ENCODE data around the gene MPI.

Gene MPI

GRCh38 chr15:74895830-74896229 is 6.0 kb downstream of the MPI start:
- Histone ChIP-seq H3K4me3 (replicated peaks; ENCODE audit: low read depth, low read length) (no peak overlapping the region), H3K36me3 (ENCODE audit: control insufficient read depth, insufficient read depth, low read length) (peaks cover 35% of the 10 kb centered on the region), H3K27me3 (replicated peaks; ENCODE audit: control insufficient read depth, insufficient read depth, low read length) (no peaks in the 10 kb centered on the region)
- TF ChIP-seq, protein P1, sequence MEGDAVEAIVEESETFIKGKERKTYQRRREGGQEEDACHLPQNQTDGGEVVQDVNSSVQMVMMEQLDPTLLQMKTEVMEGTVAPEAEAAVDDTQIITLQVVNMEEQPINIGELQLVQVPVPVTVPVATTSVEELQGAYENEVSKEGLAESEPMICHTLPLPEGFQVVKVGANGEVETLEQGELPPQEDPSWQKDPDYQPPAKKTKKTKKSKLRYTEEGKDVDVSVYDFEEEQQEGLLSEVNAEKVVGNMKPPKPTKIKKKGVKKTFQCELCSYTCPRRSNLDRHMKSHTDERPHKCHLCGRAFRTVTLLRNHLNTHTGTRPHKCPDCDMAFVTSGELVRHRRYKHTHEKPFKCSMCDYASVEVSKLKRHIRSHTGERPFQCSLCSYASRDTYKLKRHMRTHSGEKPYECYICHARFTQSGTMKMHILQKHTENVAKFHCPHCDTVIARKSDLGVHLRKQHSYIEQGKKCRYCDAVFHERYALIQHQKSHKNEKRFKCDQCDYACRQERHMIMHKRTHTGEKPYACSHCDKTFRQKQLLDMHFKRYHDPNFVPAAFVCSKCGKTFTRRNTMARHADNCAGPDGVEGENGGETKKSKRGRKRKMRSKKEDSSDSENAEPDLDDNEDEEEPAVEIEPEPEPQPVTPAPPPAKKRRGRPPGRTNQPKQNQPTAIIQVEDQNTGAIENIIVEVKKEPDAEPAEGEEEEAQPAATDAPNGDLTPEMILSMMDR (IDR thresholded peaks at IDR 0.05; ENCODE audit: insufficient read depth, low read length, poor library complexity, severe bottlenecking), result no peak
- no peak for DNase-seq (ENCODE audit: extremely low read depth, insufficient read length)

GRCh38 chr15:74896316-74896715 is 6.5 kb downstream of the MPI start:
- peaks cover 35% of the 10 kb centered on the region for H3K36me3 ChIP-seq (ENCODE audit: control insufficient read depth, insufficient read depth, low read length)
- DNase-seq (ENCODE audit: extremely low read depth, insufficient read length), result no peak
- H3K27me3 ChIP-seq (replicated peaks; ENCODE audit: control insufficient read depth, insufficient read depth, low read length), result no peaks in the 10 kb centered on the region
- H3K4me3 ChIP-seq (replicated peaks; ENCODE audit: low read depth, low read length), result no peak overlapping the region
- TF ChIP-seq, protein P1 (IDR thresholded peaks at IDR 0.05; ENCODE audit: insufficient read depth, low read length, poor library complexity, severe bottlenecking), result no peak

DNA sequence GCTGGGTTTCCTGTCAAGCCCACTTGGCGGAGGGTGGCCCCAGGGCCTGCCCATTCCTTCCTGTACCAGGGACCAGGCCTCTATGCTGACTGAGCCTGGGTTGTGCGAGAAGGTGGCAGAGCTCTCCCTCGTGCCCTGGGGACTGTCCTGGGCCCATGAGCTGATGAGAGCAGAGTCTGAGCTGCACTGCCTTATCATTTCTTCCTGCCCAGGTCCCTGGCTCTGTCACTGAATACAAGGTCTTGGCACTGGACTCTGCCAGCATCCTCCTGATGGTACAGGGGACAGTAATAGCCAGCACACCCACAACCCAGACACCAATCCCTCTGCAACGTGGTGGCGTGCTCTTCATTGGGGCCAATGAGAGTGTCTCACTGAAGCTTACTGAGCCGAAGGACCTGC is 7.5 kb downstream of the MPI start:
- no peaks in the 10 kb centered on the region for H3K27me3 ChIP-seq (replicated peaks; ENCODE audit: control insufficient read depth, insufficient read depth, low read length)
- peaks cover 34% of the 10 kb centered on the region for H3K36me3 ChIP-seq (ENCODE audit: control insufficient read depth, insufficient read depth, low read length)

DNA sequence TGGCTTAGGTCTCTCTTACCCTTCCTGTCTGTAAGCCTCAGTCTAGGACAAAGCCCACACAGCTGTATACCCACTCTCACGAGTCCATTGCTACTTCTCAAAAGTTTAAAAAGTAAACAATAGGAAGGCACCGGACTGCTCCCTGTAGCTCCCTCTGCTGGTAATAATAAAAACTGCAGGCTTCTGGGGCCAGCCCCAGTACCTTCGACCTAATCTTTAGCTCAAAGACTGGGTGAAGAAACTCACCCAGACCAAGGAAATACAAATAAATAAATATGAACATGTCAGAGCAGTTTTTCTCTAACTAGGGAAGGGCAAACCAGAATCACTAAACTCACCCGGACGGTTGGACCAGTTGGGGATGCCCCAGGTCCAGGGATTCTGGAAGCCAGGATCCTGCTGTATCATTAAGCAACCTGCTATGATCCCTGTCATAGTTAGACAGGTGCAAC is 11.8 kb downstream of the MPI start:
- peaks cover 28% of the 10 kb centered on the region for H3K36me3 ChIP-seq (ENCODE audit: control insufficient read depth, insufficient read depth, low read length)
- TF ChIP-seq, protein P1 (IDR thresholded peaks at IDR 0.05; ENCODE audit: insufficient read depth, low read length, poor library complexity, severe bottlenecking), result peak; percentile 89
- DNase-seq (ENCODE audit: extremely low read depth, insufficient read length), result no peak

More for the DNA sequence above, 7.5 kb downstream of the MPI start:
- TF ChIP-seq, protein P1 (IDR thresholded peaks at IDR 0.05; ENCODE audit: insufficient read depth, low read length, poor library complexity, severe bottlenecking), result no peak
- no peak overlapping the region for H3K4me3 ChIP-seq (replicated peaks; ENCODE audit: low read depth, low read length)
- DNase-seq (ENCODE audit: extremely low read depth, insufficient read length), result no peak

GRCh38 chr15:74902295-74903075 is 12.6 kb downstream of the MPI start:
- Histone ChIP-seq H3K36me3 (ENCODE audit: control insufficient read depth, insufficient read depth, low read length) (peaks cover 24% of the 10 kb centered on the region), H3K27me3 (replicated peaks; ENCODE audit: control insufficient read depth, insufficient read depth, low read length) (no peaks in the 10 kb centered on the region), H3K4me3 (replicated peaks; ENCODE audit: low read depth, low read length) (no peak overlapping the region)
- TF ChIP-seq, protein P1 (IDR thresholded peaks at IDR 0.05; ENCODE audit: insufficient read depth, low read length, poor library complexity, severe bottlenecking), result no peak
- no peak for DNase-seq (ENCODE audit: extremely low read depth, insufficient read length)

More for the DNA sequence above, 11.8 kb downstream of the MPI start:
- no peak overlapping the region for H3K4me3 ChIP-seq (replicated peaks; ENCODE audit: low read depth, low read length)
- H3K27me3 ChIP-seq (replicated peaks; ENCODE audit: control insufficient read depth, insufficient read depth, low read length), result no peaks in the 10 kb centered on the region
